ENCODE data around the gene SYT17.

GRCh38 chr16:19235478-19235877 is 67.4 kb downstream of the SYT17 start:
- TF ChIP-seq, protein P1, sequence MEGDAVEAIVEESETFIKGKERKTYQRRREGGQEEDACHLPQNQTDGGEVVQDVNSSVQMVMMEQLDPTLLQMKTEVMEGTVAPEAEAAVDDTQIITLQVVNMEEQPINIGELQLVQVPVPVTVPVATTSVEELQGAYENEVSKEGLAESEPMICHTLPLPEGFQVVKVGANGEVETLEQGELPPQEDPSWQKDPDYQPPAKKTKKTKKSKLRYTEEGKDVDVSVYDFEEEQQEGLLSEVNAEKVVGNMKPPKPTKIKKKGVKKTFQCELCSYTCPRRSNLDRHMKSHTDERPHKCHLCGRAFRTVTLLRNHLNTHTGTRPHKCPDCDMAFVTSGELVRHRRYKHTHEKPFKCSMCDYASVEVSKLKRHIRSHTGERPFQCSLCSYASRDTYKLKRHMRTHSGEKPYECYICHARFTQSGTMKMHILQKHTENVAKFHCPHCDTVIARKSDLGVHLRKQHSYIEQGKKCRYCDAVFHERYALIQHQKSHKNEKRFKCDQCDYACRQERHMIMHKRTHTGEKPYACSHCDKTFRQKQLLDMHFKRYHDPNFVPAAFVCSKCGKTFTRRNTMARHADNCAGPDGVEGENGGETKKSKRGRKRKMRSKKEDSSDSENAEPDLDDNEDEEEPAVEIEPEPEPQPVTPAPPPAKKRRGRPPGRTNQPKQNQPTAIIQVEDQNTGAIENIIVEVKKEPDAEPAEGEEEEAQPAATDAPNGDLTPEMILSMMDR (IDR thresholded peaks at IDR 0.05), result no peak
- no peak for TF ChIP-seq POLR2A (IDR thresholded peaks at IDR 0.05)

Measured in testis (tissue), 2 donors.